MCF 10A (cell line): ENCODE data around the gene XPNPEP1. TPM values are rescaled to one million over a fixed set of nuclear protein-coding genes. Genes with fewer than 3 reads are reported as not detected.

Experiments used
- BruUV-seq: library from RNA; stranded (reverse); fragments of 400-500 nt; replicated peaks from 2 replicates; lab custom pipeline; 2021; lab: Mats Ljungman, UMichigan
- CTCF ChIA-PET: fragments of 300-600 bp; sonication (Branson Sonifier 250); formaldehyde crosslinking; extraction: SDS; loops from one replicate; lab custom pipeline; 2021; ENCODE audit warnings: antibody characterized with exemption, inconsistent platforms; lab: Yijun Ruan, JAX
- POLR2A ChIA-PET: fragments of 300-600, 350-650 bp; sonication (Branson Sonifier 250); formaldehyde crosslinking; extraction: SDS; loops from one replicate; lab custom pipeline; 2020; ENCODE audit warnings: antibody characterized with exemption, inconsistent platforms; lab: Yijun Ruan, JAX
- DNase-seq: peaks from one replicate; pipeline ENCODE4 v3.0.0-alpha.2; 2018; ENCODE audit not compliant: unreplicated experiment
- H3K27ac Mint-ChIP-seq: one replicate; pipeline ENCODE4 v1.8.0; 2022; ENCODE audit warnings: mild to moderate bottlenecking, low read depth, mixed read lengths; ENCODE audit not compliant: unreplicated experiment
- H3K27me3 Mint-ChIP-seq: one replicate; pipeline ENCODE4 v1.8.0; 2022; ENCODE audit warnings: mixed read lengths; ENCODE audit not compliant: insufficient read depth, unreplicated experiment
- H3K36me3 Mint-ChIP-seq: one replicate; pipeline ENCODE4 v1.8.0; 2022; ENCODE audit warnings: mild to moderate bottlenecking, moderate library complexity, mixed read lengths; ENCODE audit not compliant: insufficient read depth, unreplicated experiment
- H3K4me1 Mint-ChIP-seq: one replicate; pipeline ENCODE4 v1.8.0; 2022; ENCODE audit warnings: mixed read lengths; ENCODE audit not compliant: insufficient read depth, unreplicated experiment
- H3K4me3 Mint-ChIP-seq: one replicate; pipeline ENCODE4 v1.8.0; 2022; ENCODE audit warnings: mild to moderate bottlenecking, moderate library complexity, mixed read lengths; ENCODE audit not compliant: unreplicated experiment
- H3K9me3 Mint-ChIP-seq: one replicate; pipeline ENCODE4 v1.8.0; 2022; ENCODE audit warnings: mixed read lengths; ENCODE audit not compliant: unreplicated experiment
- intact Hi-C: fragments of 100-400 bp; cut with micrococcal nuclease; formaldehyde crosslinking; loops from 2 replicates; pipeline ENCODE4 v1.14.1; 2022
- total RNA-seq: library from RNA; stranded (reverse); gene quantifications from 2 replicates; pipeline ENCODE4 v1.2.3, GENCODE V29; 2022
- TF ChIP-seq, protein P1 (sequence below): fragments of 200-600 bp; IDR thresholded peaks from one replicate; pipeline ENCODE4 v1.8.0; 2022; ENCODE audit warnings: antibody characterized with exemption, mild to moderate bottlenecking; ENCODE audit not compliant: unreplicated experiment

Gene XPNPEP1
- total RNA-seq, 1 experiment from 2014 or later, result 52.1 TPM

GRCh38 chr10:109899356-109900331, 23.7 kb downstream of the XPNPEP1 start:
- no TSS peak for BruUV-seq
- H3K4me3 Mint-ChIP-seq, result no peak overlapping the region
- peaks cover 66% of the 10 kb centered on the region for H3K4me1 Mint-ChIP-seq
- intact Hi-C loops, result no loop called here
- no peaks in the 10 kb centered on the region for H3K9me3 Mint-ChIP-seq
- peak; percentile 74 for DNase-seq
- peaks cover 60% of the 10 kb centered on the region for H3K36me3 Mint-ChIP-seq
- ChIA-PET POLR2A (interaction anchor here (0.7 to 11.3 kb wide), 8 partner anchors 10 to 177 kb away, joined by 3 to 122 read pairs (median 4); partner anchors contain the start of gene XPNPEP1), CTCF (interaction anchor here (1.5 to 4.9 kb wide), 3 partner anchors 8 to 16 kb away, joined by 4 to 44 read pairs (median 5); no protein-coding TSS in a partner anchor)
- peak overlapping the region; percentile 78 for H3K27ac Mint-ChIP-seq
- no peaks in the 10 kb centered on the region for H3K27me3 Mint-ChIP-seq
- TF ChIP-seq, protein P1, sequence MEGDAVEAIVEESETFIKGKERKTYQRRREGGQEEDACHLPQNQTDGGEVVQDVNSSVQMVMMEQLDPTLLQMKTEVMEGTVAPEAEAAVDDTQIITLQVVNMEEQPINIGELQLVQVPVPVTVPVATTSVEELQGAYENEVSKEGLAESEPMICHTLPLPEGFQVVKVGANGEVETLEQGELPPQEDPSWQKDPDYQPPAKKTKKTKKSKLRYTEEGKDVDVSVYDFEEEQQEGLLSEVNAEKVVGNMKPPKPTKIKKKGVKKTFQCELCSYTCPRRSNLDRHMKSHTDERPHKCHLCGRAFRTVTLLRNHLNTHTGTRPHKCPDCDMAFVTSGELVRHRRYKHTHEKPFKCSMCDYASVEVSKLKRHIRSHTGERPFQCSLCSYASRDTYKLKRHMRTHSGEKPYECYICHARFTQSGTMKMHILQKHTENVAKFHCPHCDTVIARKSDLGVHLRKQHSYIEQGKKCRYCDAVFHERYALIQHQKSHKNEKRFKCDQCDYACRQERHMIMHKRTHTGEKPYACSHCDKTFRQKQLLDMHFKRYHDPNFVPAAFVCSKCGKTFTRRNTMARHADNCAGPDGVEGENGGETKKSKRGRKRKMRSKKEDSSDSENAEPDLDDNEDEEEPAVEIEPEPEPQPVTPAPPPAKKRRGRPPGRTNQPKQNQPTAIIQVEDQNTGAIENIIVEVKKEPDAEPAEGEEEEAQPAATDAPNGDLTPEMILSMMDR, result no peak

DNA sequence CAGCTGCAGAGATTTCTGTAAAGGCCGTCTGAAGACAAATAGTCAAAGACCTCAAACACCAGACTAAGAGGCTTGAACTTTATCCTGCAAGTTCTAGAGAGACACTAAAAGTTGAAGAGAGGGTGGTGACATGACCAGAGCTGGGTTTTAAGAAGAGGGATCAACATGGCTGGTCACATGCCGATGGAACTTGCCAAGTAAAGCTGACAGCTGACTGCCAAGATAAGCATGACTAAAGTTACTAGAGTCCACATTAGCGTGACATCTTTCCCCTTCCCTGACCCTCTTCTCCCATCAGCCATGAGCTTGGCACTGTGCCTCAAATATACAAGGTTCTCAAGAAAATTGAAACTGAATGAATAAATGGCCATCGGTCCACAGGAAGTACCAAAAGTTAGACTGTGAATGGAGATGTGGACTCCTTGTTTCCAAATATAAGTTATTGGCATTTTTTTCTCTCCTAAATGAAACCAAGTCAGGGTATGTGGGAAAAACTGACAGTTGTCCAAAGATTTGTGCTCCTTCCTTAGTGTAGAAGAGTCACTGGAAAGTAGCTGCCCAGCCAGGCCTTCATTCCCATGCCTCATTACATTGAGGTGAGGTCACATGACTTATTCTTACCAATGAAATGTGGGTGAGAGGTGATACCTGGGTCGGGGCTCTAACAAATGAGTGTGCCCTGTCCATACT, 24.5 kb downstream of the XPNPEP1 start:
- H3K4me3 Mint-ChIP-seq, result no peak overlapping the region
- CTCF ChIA-PET, result interaction anchor here (0.6 to 4.9 kb wide), 4 partner anchors 9 to 33 kb away, joined by 3 to 44 read pairs (median 4); no protein-coding TSS in a partner anchor
- peaks cover 68% of the 10 kb centered on the region for H3K4me1 Mint-ChIP-seq
- intact Hi-C loops, result no loop called here
- H3K9me3 Mint-ChIP-seq, result no peaks in the 10 kb centered on the region
- TF ChIP-seq, protein P1, result no peak
- POLR2A ChIA-PET, result interaction anchor here (0.7 to 11.3 kb wide), 7 partner anchors 9 to 364 kb away, joined by 3 to 122 read pairs (median 3); partner anchors contain the start of gene XPNPEP1
- no peak for DNase-seq
- H3K27me3 Mint-ChIP-seq, result no peaks in the 10 kb centered on the region
- H3K27ac Mint-ChIP-seq, result peak overlapping the region; percentile 78
- peaks cover 51% of the 10 kb centered on the region for H3K36me3 Mint-ChIP-seq
- no TSS peak for BruUV-seq

- no peak for DNase-seq
- no peaks in the 10 kb centered on the region for H3K9me3 Mint-ChIP-seq
- TF ChIP-seq, protein P1, result no peak
- H3K27me3 Mint-ChIP-seq, result no peaks in the 10 kb centered on the region
- ChIA-PET CTCF (interaction anchor here (0.6 to 4.9 kb wide), 4 partner anchors 10 to 118 kb away, joined by 3 to 44 read pairs (median 8); no protein-coding TSS in a partner anchor), POLR2A (interaction anchor here (0.9 to 11.3 kb wide), 4 partner anchors 11 to 312 kb away, joined by 3 to 122 read pairs (median 4); partner anchors contain the start of gene XPNPEP1)
- intact Hi-C loops, result no loop called here
- peaks cover 47% of the 10 kb centered on the region for H3K36me3 Mint-ChIP-seq
- no TSS peak for BruUV-seq
- peaks cover 62% of the 10 kb centered on the region for H3K4me1 Mint-ChIP-seq
- H3K27ac Mint-ChIP-seq, result peak overlapping the region; percentile 78
- no peak overlapping the region for H3K4me3 Mint-ChIP-seq
These were observed 25.3 kb downstream of the XPNPEP1 start for GRCh38 chr10:109898007-109898406.
